Kidney tubule cell (primary cell): Measurements from ENCODE around the gene DDAH1.
A peak's percentile ranks its signal among the peaks of the same experiment; 100 is the strongest.

Experiments
- DNase-seq: peaks from one replicate; pipeline ENCODE4 v3.0.0-alpha.2; 2018; ENCODE audit warnings: low spot score

Gene DDAH1

GRCh38 chr1:85303440-85304162 is 161.4 kb downstream of the DDAH1 start:
- DNase-seq, result no peak

- DNase-seq, result no peak
These were observed 164.8 kb downstream of the DDAH1 start for GRCh38 chr1:85300140-85300539.

GRCh38 chr1:85297855-85298629 is 166.9 kb downstream of the DDAH1 start:
- DNase-seq, result peak; percentile 99

- DNase-seq, result no peak
These were observed 167.5 kb downstream of the DDAH1 start for GRCh38 chr1:85297538-85297854.

- DNase-seq, result peak; percentile 76
These were observed 168.0 kb downstream of the DDAH1 start for GRCh38 chr1:85296980-85297379.

- peak; percentile 32 for DNase-seq
These were observed 169.3 kb downstream of the DDAH1 start for GRCh38 chr1:85295654-85296053.

- peak; percentile 98 for DNase-seq
These were observed 169.9 kb downstream of the DDAH1 start for GRCh38 chr1:85295006-85295431.

- peak; percentile 47 for DNase-seq
These were observed 174.1 kb downstream of the DDAH1 start for GRCh38 chr1:85290826-85291225.

- no peak for DNase-seq
These were observed 175.1 kb downstream of the DDAH1 start for GRCh38 chr1:85289848-85290335.

GRCh38 chr1:85289207-85289847 is 175.6 kb downstream of the DDAH1 start:
- peak; percentile 99 for DNase-seq

GRCh38 chr1:85284202-85284601 is 180.8 kb downstream of the DDAH1 start:
- DNase-seq, result no peak

- no peak for DNase-seq
These were observed 181.3 kb downstream of the DDAH1 start for GRCh38 chr1:85283475-85284199.

- no peak for DNase-seq
These were observed 182.5 kb downstream of the DDAH1 start for GRCh38 chr1:85282424-85282823.

- DNase-seq, result no peak
These were observed 184.3 kb downstream of the DDAH1 start for GRCh38 chr1:85280636-85281035.

- no peak for DNase-seq
These were observed 185.4 kb downstream of the DDAH1 start for GRCh38 chr1:85279458-85280080.

- peak; percentile 97 for DNase-seq
These were observed 186.1 kb downstream of the DDAH1 start for GRCh38 chr1:85278853-85279314.

GRCh38 chr1:85277802-85278201 is 187.2 kb downstream of the DDAH1 start:
- no peak for DNase-seq

- DNase-seq, result no peak
These were observed 187.8 kb downstream of the DDAH1 start for GRCh38 chr1:85276978-85277639.

GRCh38 chr1:85276215-85276977 is 188.6 kb downstream of the DDAH1 start, which contains the start of gene BCL10:
BCL10 (minus strand) TSS chr1:85276632; CDS start chr1:85276352, 280 bp downstream.
- DNase-seq, result peak; percentile 100

- peak; percentile 78 for DNase-seq
These were observed 189.2 kb downstream of the DDAH1 start for GRCh38 chr1:85275701-85276214.
